GM23248 (cell line): ENCODE data around the gene PLXND1.

Experiments
- EZH2 ChIP-seq: fragments of 200-600 bp; sonication (generic); IDR thresholded peaks from 2 replicates; pipeline ENCODE4 v1.6.1; 2018; ENCODE audit warnings: antibody characterized with exemption, mild to moderate bottlenecking; ENCODE audit not compliant: insufficient read depth, poor library complexity, severe bottlenecking
- EZH2phosphoT487 ChIP-seq: fragments of 200-600 bp; sonication (generic); IDR thresholded peaks from 2 replicates; pipeline ENCODE4 v1.6.1; 2018; ENCODE audit warnings: antibody characterized with exemption, moderate library complexity, mild to moderate bottlenecking, low read depth; ENCODE audit not compliant: insufficient read depth

DNA sequence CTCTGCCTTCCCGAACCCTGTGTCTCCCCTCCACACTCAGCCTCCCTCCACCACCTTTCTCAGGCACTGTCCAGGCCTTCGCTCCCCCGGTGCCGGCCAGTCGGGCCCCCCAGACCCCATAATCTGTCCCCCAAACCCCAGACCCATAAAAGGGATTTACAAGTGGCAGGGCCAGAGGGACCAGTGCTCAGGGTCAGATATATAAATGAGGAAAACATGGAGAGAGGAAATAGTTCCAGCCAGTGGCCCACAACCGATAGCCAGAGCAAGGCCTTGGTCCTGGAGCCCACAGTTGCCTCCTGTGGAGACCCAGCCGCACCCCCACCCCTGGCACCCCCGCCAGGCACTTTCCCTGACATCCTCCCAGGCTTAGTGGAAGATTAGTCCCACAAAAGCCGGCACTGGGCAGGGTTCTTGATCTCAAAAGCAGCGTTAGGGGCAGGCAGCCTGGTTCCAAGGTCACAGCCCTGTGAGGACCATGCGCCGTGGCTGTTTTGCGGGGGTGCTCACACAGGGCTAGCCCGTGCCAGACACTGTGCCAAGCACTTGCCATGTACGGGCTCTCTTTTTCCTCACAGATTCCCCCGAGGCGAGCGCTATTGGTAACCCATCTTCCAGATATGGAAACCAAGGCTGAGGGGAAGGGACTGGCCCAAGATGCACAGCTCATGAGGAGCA is 1.1 kb upstream of the PLXND1 start:
- TF ChIP-seq EZH2 (no peak), EZH2phosphoT487 (no peak)
